ENCODE measurements around the gene TREML4.
"Not testable (repeated sequence)": the region's sequence is repeated elsewhere in the genome, so short reads cannot be mapped to it uniquely, and the experiment has no call there.

The TREML4 gene
- total RNA-seq = 0 reads per million in 4 donors

- no peak for DNase-seq
Observed at GRCh38 chr6:41228096-41228495, at the start of gene TREML4. TSS of gene TREML4 (plus strand) at chr6:41228349. CDS start at chr6:41228428, 79 bp downstream.

- no peak for DNase-seq
Observed at GRCh38 chr6:41179163-41179562, 49.0 kb upstream of the TREML4 start.

- DNase-seq = no peak
Observed at GRCh38 chr6:41181566-41181965, 46.6 kb upstream of the TREML4 start.

GRCh38 chr6:41182069-41183034 lies 45.8 kb upstream of the TREML4 start:
- peak in 3 of 5 donors; percentile 29 to 77 (median 45) for DNase-seq

GRCh38 chr6:41184761-41185160 lies 43.4 kb upstream of the TREML4 start:
- no peak for DNase-seq

- DNase-seq = no peak
Observed at GRCh38 chr6:41186031-41186562, 42.1 kb upstream of the TREML4 start.

- no peak for DNase-seq
Observed at GRCh38 chr6:41187924-41188886, 39.9 kb upstream of the TREML4 start.

DNA sequence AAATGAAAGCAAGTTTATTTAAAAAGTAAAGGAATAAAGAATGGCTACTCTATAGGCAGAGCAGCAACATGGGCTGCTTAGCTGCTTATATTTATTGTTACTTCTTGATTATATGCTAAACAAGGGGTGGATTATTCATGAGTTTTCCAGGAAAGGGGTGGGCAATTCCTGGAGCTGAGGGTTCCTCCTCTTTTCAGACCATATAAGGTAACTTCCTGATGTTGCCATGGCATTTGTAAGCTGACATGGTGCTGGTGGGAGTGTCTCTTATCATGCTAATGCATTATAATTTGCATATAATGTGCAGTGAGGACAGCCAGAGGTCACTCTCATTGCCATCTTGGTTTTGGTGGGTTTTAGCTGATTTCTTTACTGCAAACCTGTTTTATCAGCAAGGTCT lies 39.1 kb upstream of the TREML4 start:
- DNase-seq = not testable (repeated sequence)

GRCh38 chr6:41189967-41190366 lies 38.2 kb upstream of the TREML4 start:
- no peak for DNase-seq

DNA sequence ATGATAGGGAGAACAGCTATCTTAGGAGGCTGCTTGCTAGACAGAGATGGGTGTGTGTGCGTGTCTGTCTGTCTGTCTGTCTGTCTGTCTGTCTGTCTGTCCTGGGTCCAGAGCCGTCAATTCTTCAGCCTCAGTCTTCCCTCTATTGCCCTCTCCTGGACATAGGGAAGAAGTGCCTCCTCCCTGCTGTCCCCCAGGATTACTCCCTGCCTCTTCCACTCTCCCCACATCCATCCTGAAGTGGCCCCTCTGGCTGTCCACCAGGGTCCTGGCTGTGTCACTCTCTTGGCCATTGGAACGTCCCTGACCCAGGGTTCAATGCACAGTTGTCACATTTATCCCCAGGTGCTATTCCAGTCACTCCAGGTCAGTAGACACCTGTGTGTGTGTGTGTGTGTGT lies 37.4 kb upstream of the TREML4 start:
- DNase-seq = no peak

GRCh38 chr6:41191569-41191968 lies 36.6 kb upstream of the TREML4 start:
- peak in 2 of 5 donors; percentile 17 to 56 for DNase-seq

DNA sequence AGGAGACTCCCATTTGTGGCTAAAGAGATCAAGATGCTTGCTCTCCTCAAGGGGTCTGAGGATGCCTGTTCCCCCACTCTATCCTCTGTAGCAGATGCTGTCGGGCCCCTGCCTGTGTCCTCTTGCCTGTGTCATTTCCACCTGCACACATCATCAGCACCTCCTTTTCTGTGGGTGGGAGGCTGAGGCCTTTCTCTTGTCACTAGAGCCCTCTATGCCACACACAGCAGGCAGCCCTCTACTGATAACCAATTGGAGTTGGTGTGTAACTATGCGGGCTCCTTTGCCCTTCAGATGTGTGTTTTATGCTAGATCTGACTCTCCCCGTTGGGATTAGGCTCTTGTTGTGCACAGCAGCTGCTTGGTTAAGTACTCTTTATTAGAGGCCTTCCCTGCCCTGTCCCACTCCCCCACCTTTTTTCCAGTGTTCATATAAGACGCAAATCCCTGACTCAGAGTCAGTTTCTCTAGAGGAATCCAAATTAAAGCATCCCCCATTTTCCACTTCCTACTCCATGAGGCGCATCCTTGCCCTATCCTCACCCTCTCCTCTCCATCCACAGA lies 34.9 kb upstream of the TREML4 start:
- no peak for DNase-seq

GRCh38 chr6:41193884-41194283 lies 34.3 kb upstream of the TREML4 start:
- no peak for DNase-seq

- no peak for DNase-seq
Observed at GRCh38 chr6:41194386-41194785, 33.8 kb upstream of the TREML4 start.

- no peak for DNase-seq
Observed at GRCh38 chr6:41197234-41197633, 30.9 kb upstream of the TREML4 start.

DNA sequence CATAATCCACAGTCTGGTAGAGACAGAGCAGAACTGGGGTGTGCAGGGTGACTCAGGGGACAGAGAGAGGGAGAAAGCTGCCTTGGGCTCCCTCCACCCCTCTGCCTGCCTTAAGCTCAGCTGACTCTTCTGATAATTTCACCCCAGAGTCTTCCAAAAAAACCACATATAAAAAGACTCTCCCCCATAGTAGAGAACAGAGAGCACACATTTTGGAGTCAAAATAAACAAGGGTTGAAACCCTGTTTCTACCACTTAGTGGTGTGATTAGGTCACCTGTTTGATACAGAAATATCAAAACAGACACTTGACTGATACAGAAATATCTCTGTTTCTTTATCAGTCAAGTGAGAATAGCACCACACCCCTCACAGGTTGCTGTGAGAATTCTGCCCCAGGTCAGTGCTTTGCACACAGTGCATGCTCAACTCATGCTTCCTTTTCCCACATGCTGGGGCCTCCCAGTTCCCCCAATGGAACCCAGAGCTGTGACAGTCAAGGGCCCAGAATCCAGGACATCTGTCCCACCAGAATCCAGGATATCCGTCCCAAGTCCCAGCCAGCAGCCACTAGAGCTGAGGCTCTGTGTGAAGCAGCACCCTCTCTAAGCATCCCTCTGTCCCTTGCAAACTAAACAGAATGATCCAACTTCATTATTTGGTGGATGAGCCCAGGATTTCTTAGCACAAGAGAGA lies 28.4 kb upstream of the TREML4 start:
- DNase-seq = peak in 1 of 5 donors; percentile 73

DNA sequence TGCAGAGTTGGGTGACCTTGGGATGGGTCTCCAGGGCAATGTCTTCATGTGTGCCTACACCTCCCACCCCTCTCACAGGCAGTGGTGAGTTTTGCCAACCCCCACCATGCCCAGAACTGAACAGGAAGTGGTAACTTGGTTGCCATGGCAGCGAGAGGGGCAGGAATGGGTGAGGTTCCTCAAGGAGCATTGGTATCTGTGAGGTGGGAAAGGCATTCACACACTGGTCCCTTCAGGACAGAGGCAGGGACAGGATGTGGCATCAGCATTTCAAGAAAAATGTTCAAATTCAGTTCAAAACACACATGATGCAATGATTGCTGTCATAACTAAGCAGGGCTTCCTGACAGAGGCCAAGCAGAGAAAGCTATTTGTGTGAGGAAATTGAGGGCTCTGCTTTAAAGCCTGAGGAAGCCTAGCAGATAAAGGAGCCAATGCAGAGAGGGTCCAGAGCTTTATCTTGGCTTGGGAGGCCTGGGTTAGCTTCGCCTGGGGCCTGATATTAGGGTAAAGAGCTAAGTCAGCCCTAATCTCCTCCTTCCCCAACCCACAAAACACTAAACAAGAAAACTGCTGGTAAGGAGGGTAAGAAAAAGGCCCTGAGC lies 27.8 kb upstream of the TREML4 start:
- DNase-seq = peak in 3 of 5 donors; percentile 18 to 94 (median 48)

DNA sequence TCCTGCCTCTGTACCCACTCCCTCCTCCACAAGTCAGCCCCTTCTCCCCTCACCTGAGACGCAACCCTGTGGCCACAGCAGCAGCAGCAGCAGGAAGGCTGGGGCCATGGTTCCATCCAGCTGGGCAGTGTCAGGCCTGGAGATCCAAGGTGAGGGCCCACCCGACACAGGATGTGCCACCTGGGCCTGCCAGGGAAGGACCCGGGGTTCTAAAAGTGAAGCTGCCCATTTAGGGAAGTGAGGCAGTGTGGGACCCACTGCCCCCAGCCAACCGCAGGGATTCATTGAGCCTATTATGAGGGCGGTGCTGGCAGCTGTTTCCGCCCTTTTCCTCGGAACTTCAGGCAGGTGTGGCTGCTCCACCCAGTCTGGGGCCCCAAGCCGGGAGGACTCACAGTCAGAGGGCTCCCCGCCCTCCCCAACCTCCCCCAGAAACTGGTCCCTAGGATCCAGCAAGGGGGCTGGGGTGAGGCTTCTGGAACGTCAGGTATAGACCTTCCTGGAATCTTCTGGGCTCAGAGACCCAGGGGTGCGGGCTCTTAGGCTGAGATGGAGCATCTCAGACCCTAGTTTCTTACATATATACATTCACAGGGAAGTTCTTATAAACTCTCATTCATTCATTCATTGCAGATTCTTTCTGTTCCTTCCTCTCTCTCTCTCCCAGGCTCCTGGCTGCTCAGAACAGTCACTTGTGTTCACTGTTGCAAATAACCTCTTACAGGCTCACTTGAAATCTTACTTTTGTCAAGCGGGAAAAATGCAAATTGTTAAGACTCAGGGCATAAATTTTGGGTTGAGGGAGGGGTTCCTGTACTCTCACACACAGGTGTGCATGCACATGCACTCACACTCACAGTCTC lies 27.0 kb upstream of the TREML4 start, which contains the start of gene TREML2:
Gene TREML2, minus strand, starts transcription at position 249 of the 863 bp plus-strand sequence. Its CDS starts 141 bp downstream, at position 108.
- DNase-seq = peak in 2 of 5 donors; percentile 6 to 79

- DNase-seq = no peak
Observed at GRCh38 chr6:41201764-41202173, 26.4 kb upstream of the TREML4 start.

DNA sequence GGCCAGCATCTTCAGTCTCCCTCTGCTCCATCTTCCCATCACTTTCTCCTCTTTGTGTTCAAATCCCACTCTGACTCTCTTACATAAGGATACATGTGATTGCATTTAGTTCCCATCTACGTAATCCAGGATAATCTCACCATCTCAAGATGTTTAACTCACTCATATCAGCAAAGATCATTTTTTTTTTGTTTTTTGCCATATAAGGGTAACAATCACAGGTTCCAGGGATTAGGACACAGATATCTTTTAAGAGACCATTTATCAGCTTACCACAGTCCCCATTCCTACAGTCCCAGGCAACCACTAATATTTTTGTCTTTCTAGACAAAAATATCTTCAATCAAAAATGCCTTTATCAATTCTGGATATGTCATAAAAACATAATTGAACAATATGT lies 24.0 kb upstream of the TREML4 start:
- no peak for DNase-seq

Data from T-helper 1 cell (primary cell).